GM12878 (cell line): ENCODE results near the gene EXO1. TPM values are rescaled to one million over a fixed set of nuclear protein-coding genes. Genes with fewer than 3 reads are reported as not detected.

Experiments
- ATAC-seq: fragments of 200-7000 bp; cut with Tn5 transposase; 3 replicates; pipeline ENCODE4 v1.9.1; 2020; ENCODE audit warnings: mild to moderate bottlenecking, moderate library complexity
- BruUV-seq: library from RNA; stranded (reverse); fragments of 400-500 nt; replicated peaks from 2 replicates; lab custom pipeline; 2021; lab: Mats Ljungman, UMichigan
- CTCF ChIA-PET: fragments of 300-600 bp; sonication (Branson Sonifier 250); formaldehyde crosslinking; extraction: SDS; loops from one replicate; lab custom pipeline; 2021; ENCODE audit warnings: inconsistent platforms; lab: Yijun Ruan, JAX
- POLR2A ChIA-PET: fragments of 350-600 bp; formaldehyde crosslinking; extraction: SDS; loops from one replicate; lab custom pipeline; 2021; ENCODE audit warnings: inconsistent platforms; lab: Charles Lee
- RAD21 ChIA-PET: fragments of 300-600 bp; sonication (Branson Sonifier 250); formaldehyde crosslinking; loops from one replicate; lab custom pipeline; 2023; ENCODE audit warnings: antibody characterized with exemption; ENCODE audit not compliant: unreplicated experiment; lab: Charles Lee
- SMC1A ChIA-PET: fragments of 300-600 bp; sonication (Branson Sonifier 250); formaldehyde crosslinking; loops from one replicate; lab custom pipeline; 2023; ENCODE audit not compliant: unreplicated experiment, uncharacterized antibody; lab: Charles Lee
- DNase-seq: peaks from one replicate; pipeline ENCODE4 v3.0.0-alpha.2; 2011; ENCODE audit warnings: low read depth, low spot score
- FAIRE-seq: peaks from 3 replicates; lab custom pipeline; 2011; peaks lifted over from hg19 to GRCh38; lab: Jason Lieb, UNC
- H2AFZ ChIP-seq: 2 replicates; pipeline ENCODE4 v1.6.0; 2011; ENCODE audit warnings: low read depth, low read length, control low read depth; ENCODE audit not compliant: control insufficient read depth
- H3K27ac ChIP-seq: 2 replicates; pipeline ENCODE4 v1.5.1; 2011; ENCODE audit warnings: control low read depth; ENCODE audit not compliant: control insufficient read depth, insufficient read depth
- H3K27me3 ChIP-seq, 2 experiments: replicated peaks in 1 of 2; 2 replicates each; pipeline versions ENCODE4 v1.6.0 to v1.6.1; 2011; ENCODE audit warnings: low read length in 1 of 2; ENCODE audit not compliant: control insufficient read depth in 2 of 2, insufficient read depth in 2 of 2
- H3K36me3 ChIP-seq, 2 experiments: 2 replicates each; pipeline ENCODE4 v1.5.1; 2011; ENCODE audit warnings: low read length in 1 of 2; ENCODE audit not compliant: control insufficient read depth in 2 of 2, insufficient read depth in 2 of 2
- H3K4me1 ChIP-seq: 2 replicates; pipeline ENCODE4 v1.6.1; 2011; ENCODE audit warnings: mild to moderate bottlenecking, low read length, moderate library complexity, mixed read lengths; ENCODE audit not compliant: control insufficient read depth, insufficient read depth
- H3K4me2 ChIP-seq: 2 replicates; pipeline ENCODE4 v1.6.0; 2011; ENCODE audit warnings: control low read depth; ENCODE audit not compliant: control insufficient read depth, insufficient read depth
- H3K4me3 ChIP-seq: fragments of 200-600 bp; sonication (generic); 2 replicates; pipeline ENCODE4 v1.5.1; 2016
- H3K79me2 ChIP-seq: 2 replicates; pipeline ENCODE4 v1.6.0; 2011; ENCODE audit warnings: low read length; ENCODE audit not compliant: control insufficient read depth, insufficient read depth
- H3K9ac ChIP-seq: 2 replicates; pipeline ENCODE4 v1.8.0; 2011; ENCODE audit warnings: low read length, control low read depth, mixed read lengths; ENCODE audit not compliant: control insufficient read depth, insufficient read depth
- H3K9me3 ChIP-seq: replicated peaks from 3 replicates; pipeline ENCODE4 v1.5.1; 2011; ENCODE audit warnings: mild to moderate bottlenecking, low read length; ENCODE audit not compliant: control insufficient read depth, insufficient read depth
- H4K20me1 ChIP-seq: 2 replicates; pipeline ENCODE4 v1.6.0; 2011; ENCODE audit not compliant: control insufficient read depth, insufficient read depth
- EGR1 ChIP-seq, 2 experiments: IDR thresholded peaks; 1 replicate in 1 of 2; 2 replicates in 1 of 2; pipeline ENCODE4 v1.6.1; 2011 to 2012; ENCODE audit warnings: low read depth in 2 of 2, low read length in 2 of 2, borderline replicate concordance in 1 of 2, mild to moderate bottlenecking in 1 of 2, moderate library complexity in 1 of 2
- SRF ChIP-seq, 2 experiments: IDR thresholded peaks; 2 replicates each; pipeline ENCODE4 v1.6.1; 2011; ENCODE audit warnings: low read depth in 2 of 2, low read length in 2 of 2, mild to moderate bottlenecking in 1 of 2, moderate library complexity in 1 of 2
- YY1 ChIP-seq: IDR thresholded peaks from 2 replicates; pipeline ENCODE4 v1.6.1; 2011; ENCODE audit warnings: low read depth, mild to moderate bottlenecking, low read length
- WGBS: methylation state at CpG from one replicate; pipeline ENCODE4 v1.1.6; 2016; ENCODE audit warnings: low lambda C conversion rate; ENCODE audit not compliant: insufficient replicate concordance, insufficient coverage; ENCODE audit errors: missing lambda C conversion rate; 5-methylcytosine and 5-hydroxymethylcytosine counted together
- in situ Hi-C: fragments of 300-500 bp; cut with MboI; formaldehyde crosslinking; loops from 9 replicates; pipeline ENCODE4 v1.14.3; 2018; ENCODE audit warnings: mixed read lengths
- intact Hi-C: fragments of 100-400 bp; cut with micrococcal nuclease; formaldehyde crosslinking; loops from one replicate; pipeline ENCODE4 v1.14.2; 2022; ENCODE audit not compliant: unreplicated experiment
- polyA plus RNA-seq, 11 experiments: library from polyadenylated mRNA; depleted of rRNA in 4 of 11; unstranded in 6 of 11; stranded (reverse) in 5 of 11; fragments of >200 nt; fragmentation: Nextera tagmentation in 4 of 11; fragmentation: Illumina TruSeq in 1 of 11; extraction: Ambion mirVana in 4 of 11; extraction: Trizol in 1 of 11; gene quantifications; 1 replicate in 1 of 11; 2 replicates in 10 of 11; pipeline versions ENCODE4 v1.2.1 to v1.2.3, GENCODE V29; 2011 to 2016; ENCODE audit warnings: inconsistent platforms in 2 of 11, missing spikeins in 2 of 11, low read depth in 1 of 11
- total RNA-seq, 4 experiments: library from RNA; depleted of rRNA in 3 of 4; stranded (reverse); fragments of >200 nt in 3 of 4; fragmentation: Illumina TruSeq in 1 of 4; extraction: Trizol in 1 of 4; gene quantifications; 2 replicates each; pipeline versions ENCODE4 v1.2.1 to v1.2.3, GENCODE V29; 2013 to 2021
- TF ChIP-seq, protein P1 (sequence below): fragments of 450-650 bp; IDR thresholded peaks from 2 replicates; pipeline ENCODE4 v1.6.1; 2017; ENCODE audit warnings: antibody characterized with exemption, mild to moderate bottlenecking, moderate library complexity

The EXO1 gene
- total and polyA plus RNA-seq, 10 of the 15 experiments (the other 5 are each of a cell fraction or from before 2014, with no cell fraction given), result 8.7 to 43.4 (median 30.6) TPM

DNA sequence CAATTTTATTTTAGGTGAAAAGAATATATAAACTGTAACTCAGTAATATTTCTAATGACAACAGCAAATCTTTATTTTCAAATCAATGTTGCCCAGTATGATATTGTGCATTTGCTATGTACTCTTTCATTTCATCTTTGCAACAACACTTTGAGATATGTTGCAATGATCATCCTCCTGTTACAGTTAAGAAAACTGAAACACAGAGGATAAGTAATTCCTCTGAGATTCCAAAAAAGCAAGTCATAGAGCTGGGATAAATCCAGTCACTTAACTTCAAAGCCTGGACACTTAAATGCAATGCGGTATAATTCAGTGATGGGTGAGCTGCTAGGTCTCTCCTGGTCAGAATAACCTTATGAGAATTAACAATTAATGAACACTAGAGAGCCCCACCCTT is 48.6 kb upstream of the EXO1 start:
- no peak overlapping the region for H3K4me3 ChIP-seq
- FAIRE-seq, result no peak
- no peak overlapping the region for H3K9ac ChIP-seq
- in situ Hi-C loops (no loop called here), intact Hi-C loops (no loop called here)
- H3K27me3 ChIP-seq, result no peaks in the 10 kb centered on the region
- TF ChIP-seq YY1 (no peak), EGR1 (IDR thresholded peaks at IDR 0.05; ENCODE audit: borderline replicate concordance in 1 of 2, low read depth in 2 of 2, low read length in 2 of 2) (no peak), SRF (IDR thresholded peaks at IDR 0.05; ENCODE audit: low read depth in 2 of 2, low read length in 2 of 2) (no peak)
- TF ChIP-seq, protein P1, sequence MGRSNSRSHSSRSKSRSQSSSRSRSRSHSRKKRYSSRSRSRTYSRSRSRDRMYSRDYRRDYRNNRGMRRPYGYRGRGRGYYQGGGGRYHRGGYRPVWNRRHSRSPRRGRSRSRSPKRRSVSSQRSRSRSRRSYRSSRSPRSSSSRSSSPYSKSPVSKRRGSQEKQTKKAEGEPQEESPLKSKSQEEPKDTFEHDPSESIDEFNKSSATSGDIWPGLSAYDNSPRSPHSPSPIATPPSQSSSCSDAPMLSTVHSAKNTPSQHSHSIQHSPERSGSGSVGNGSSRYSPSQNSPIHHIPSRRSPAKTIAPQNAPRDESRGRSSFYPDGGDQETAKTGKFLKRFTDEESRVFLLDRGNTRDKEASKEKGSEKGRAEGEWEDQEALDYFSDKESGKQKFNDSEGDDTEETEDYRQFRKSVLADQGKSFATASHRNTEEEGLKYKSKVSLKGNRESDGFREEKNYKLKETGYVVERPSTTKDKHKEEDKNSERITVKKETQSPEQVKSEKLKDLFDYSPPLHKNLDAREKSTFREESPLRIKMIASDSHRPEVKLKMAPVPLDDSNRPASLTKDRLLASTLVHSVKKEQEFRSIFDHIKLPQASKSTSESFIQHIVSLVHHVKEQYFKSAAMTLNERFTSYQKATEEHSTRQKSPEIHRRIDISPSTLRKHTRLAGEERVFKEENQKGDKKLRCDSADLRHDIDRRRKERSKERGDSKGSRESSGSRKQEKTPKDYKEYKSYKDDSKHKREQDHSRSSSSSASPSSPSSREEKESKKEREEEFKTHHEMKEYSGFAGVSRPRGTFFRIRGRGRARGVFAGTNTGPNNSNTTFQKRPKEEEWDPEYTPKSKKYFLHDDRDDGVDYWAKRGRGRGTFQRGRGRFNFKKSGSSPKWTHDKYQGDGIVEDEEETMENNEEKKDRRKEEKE, result no peak
- no TSS peak for BruUV-seq
- no peaks in the 10 kb centered on the region for H3K9me3 ChIP-seq
- H2AFZ ChIP-seq, result no peak overlapping the region
- no peaks in the 10 kb centered on the region for H3K79me2 ChIP-seq
- ChIA-PET RAD21 (no interaction called here), SMC1A (interaction anchor here (1.2 kb wide), 1 partner anchor 18 kb away, joined by 3 read pairs; no protein-coding TSS in a partner anchor), CTCF (interaction anchor here (0.7 to 1.1 kb wide), 2 partner anchors 9 to 12 kb away, joined by 3 read pairs; no protein-coding TSS in a partner anchor), POLR2A (no interaction called here)
- no peaks in the 10 kb centered on the region for H4K20me1 ChIP-seq
- H3K4me1 ChIP-seq, result no peaks in the 10 kb centered on the region
- 81% methylated on average over 1 of the region's 1 CpG for WGBS
- H3K36me3 ChIP-seq, result no peaks in the 10 kb centered on the region
- H3K27ac ChIP-seq, result no peak overlapping the region
- ATAC-seq, result no peak
- DNase-seq, result no peak
- H3K4me2 ChIP-seq, result no peak overlapping the region
